Testis (tissue), 2 donors: ENCODE data around the gene NPM3.

Source experiments
- POLR2A ChIP-seq: fragments of 450-650 bp; IDR thresholded peaks from one replicate; pipeline ENCODE4 v1.6.1; 2017; ENCODE audit warnings: antibody characterized with exemption, mild to moderate bottlenecking, moderate library complexity
- TF ChIP-seq, protein P1 (sequence below), 3 experiments: fragments of 450-650 bp in 2 of 3; fragments of 200-600 bp in 1 of 3; sonication (generic) in 1 of 3; IDR thresholded peaks; one replicate each; pipeline ENCODE4 v1.5.1; 2016 to 2019; ENCODE audit warnings: antibody characterized with exemption in 3 of 3, mild to moderate bottlenecking in 2 of 3, moderate library complexity in 1 of 3

DNA sequence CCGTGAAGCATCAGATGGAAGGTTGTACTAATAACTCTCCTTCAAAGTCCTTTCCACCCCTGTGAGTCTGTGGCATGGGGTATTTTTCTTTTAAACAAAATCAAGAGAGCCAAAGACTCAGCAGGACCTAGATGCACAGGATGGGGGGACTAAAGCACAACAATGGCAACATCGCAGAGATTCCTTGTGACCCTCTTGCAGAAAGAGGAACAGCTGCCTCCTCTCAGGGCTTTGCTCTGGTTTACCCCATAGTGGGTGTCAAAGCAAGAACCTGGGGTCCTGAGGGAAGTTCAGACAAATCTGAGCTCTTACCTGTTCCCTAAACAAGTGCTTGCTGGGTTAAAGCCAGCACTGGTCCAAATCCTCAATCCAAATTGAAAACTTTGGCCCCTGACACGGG, 46.6 kb downstream of the NPM3 start:
- TF ChIP-seq, protein P1, sequence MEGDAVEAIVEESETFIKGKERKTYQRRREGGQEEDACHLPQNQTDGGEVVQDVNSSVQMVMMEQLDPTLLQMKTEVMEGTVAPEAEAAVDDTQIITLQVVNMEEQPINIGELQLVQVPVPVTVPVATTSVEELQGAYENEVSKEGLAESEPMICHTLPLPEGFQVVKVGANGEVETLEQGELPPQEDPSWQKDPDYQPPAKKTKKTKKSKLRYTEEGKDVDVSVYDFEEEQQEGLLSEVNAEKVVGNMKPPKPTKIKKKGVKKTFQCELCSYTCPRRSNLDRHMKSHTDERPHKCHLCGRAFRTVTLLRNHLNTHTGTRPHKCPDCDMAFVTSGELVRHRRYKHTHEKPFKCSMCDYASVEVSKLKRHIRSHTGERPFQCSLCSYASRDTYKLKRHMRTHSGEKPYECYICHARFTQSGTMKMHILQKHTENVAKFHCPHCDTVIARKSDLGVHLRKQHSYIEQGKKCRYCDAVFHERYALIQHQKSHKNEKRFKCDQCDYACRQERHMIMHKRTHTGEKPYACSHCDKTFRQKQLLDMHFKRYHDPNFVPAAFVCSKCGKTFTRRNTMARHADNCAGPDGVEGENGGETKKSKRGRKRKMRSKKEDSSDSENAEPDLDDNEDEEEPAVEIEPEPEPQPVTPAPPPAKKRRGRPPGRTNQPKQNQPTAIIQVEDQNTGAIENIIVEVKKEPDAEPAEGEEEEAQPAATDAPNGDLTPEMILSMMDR (IDR thresholded peaks at IDR 0.05): no peak
- TF ChIP-seq POLR2A: no peak
